Breast epithelium (tissue), 4 donors: ENCODE data around the gene SURF6. TPM values are rescaled to one million over a fixed set of nuclear protein-coding genes. Genes with fewer than 3 reads are reported as not detected.
"Not testable (repeated sequence)": the region's sequence is repeated elsewhere in the genome, so short reads cannot be mapped to it uniquely, and the experiment has no call there.

ENCODE experiments used
- DNase-seq, 2 donors: peaks; one replicate each; pipeline ENCODE4 v3.0.0-alpha.2; 2019; ENCODE audit warnings: low spot score in 2 of 2
- H3K27ac ChIP-seq, 2 donors: fragments of 200-600 bp; sonication (generic) in 1 of 2; one replicate each; pipeline ENCODE4 v1.5.1; 2016 to 2019; ENCODE audit warnings: mild to moderate bottlenecking in 1 of 2
- H3K27me3 ChIP-seq, 2 donors: fragments of 200-600 bp; sonication (generic) in 1 of 2; one replicate each; pipeline versions ENCODE4 v1.5.1 to v1.6.0; 2017 to 2019; ENCODE audit warnings: control low read depth in 1 of 2, mild to moderate bottlenecking in 1 of 2
- H3K36me3 ChIP-seq: fragments of 200-600 bp; one replicate; pipeline ENCODE4 v1.5.1; 2019
- H3K4me1 ChIP-seq, 2 donors: fragments of 200-600 bp; sonication (generic); one replicate each; pipeline ENCODE4 v1.5.1; 2016 to 2019; ENCODE audit warnings: control low read depth in 1 of 2
- H3K4me3 ChIP-seq, 3 donors: fragments of 200-600 bp; sonication (generic); 1 replicate in 2 of 3; 2 replicates in 1 of 3; pipeline ENCODE4 v1.5.1; 2016 to 2019; ENCODE audit warnings: mild to moderate bottlenecking in 3 of 3, moderate library complexity in 2 of 3
- H3K9me3 ChIP-seq, 2 donors: fragments of 200-600 bp; sonication (generic) in 1 of 2; one replicate each; pipeline ENCODE4 v1.5.1; 2016 to 2019; ENCODE audit warnings: control low read depth in 1 of 2
- POLR2A ChIP-seq: fragments of 450-650 bp; IDR thresholded peaks from one replicate; pipeline ENCODE4 v1.6.1; 2016; ENCODE audit warnings: antibody characterized with exemption, mild to moderate bottlenecking, moderate library complexity
- POLR2AphosphoS5 ChIP-seq, 3 donors: sonication (generic); formaldehyde crosslinking; IDR thresholded peaks; one replicate each; pipeline ENCODE4 v1.6.1; 2017; ENCODE audit warnings: antibody characterized with exemption in 3 of 3
- intact Hi-C: fragments of 100-400 bp; cut with DNase I; formaldehyde crosslinking; loops from one replicate; pipeline ENCODE4 v1.15.1; 2023; ENCODE audit warnings: low total_unique reads
- total RNA-seq, 3 donors: library from RNA; depleted of rRNA; stranded (reverse); fragments of >200 nt; gene quantifications; one replicate each; pipeline ENCODE4 v1.1.0, GENCODE V29; 2016
- TF ChIP-seq, protein P1 (sequence below), 3 donors: fragments of 450-650 bp; IDR thresholded peaks; one replicate each; pipeline ENCODE4 v1.5.1; 2016 to 2017; ENCODE audit warnings: antibody characterized with exemption in 3 of 3, mild to moderate bottlenecking in 3 of 3, moderate library complexity in 3 of 3

Gene SURF6
- total RNA-seq, 3 donors from 2014 or later, result 12.8 to 29.0 (median 23.3) TPM

DNA sequence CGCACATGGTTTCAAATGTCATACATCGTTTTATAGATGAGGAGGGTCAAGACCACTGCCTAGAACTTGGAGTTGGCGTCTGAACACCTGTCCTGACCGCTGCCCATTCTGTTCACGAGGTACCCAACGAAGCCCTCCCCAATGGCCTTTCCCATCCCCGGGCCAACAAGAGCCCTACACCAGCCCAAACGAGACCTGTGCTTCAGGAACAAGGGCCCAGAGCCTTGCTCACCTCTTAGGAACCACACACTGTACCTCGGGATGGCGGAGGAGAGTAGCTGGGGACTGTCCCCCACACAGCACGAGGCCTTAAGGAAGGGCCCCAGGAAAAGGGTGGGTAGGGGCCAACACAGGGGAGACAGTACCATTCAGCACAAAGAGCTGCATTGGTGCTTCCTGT, 3.0 kb downstream of the SURF6 start:
- H3K4me1 ChIP-seq, result peaks cover 0 to 12% of the 10 kb centered on the region in 2 donors
- intact Hi-C loops, result no loop called here
- no peak overlapping the region for H3K4me3 ChIP-seq
- no peaks in the 10 kb centered on the region for H3K9me3 ChIP-seq
- H3K27me3 ChIP-seq, result no peaks in the 10 kb centered on the region
- no peak overlapping the region for H3K27ac ChIP-seq
- TF ChIP-seq, protein P1, sequence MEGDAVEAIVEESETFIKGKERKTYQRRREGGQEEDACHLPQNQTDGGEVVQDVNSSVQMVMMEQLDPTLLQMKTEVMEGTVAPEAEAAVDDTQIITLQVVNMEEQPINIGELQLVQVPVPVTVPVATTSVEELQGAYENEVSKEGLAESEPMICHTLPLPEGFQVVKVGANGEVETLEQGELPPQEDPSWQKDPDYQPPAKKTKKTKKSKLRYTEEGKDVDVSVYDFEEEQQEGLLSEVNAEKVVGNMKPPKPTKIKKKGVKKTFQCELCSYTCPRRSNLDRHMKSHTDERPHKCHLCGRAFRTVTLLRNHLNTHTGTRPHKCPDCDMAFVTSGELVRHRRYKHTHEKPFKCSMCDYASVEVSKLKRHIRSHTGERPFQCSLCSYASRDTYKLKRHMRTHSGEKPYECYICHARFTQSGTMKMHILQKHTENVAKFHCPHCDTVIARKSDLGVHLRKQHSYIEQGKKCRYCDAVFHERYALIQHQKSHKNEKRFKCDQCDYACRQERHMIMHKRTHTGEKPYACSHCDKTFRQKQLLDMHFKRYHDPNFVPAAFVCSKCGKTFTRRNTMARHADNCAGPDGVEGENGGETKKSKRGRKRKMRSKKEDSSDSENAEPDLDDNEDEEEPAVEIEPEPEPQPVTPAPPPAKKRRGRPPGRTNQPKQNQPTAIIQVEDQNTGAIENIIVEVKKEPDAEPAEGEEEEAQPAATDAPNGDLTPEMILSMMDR (IDR thresholded peaks at IDR 0.05), result no peak
- TF ChIP-seq POLR2A, result no peak
- TF ChIP-seq POLR2AphosphoS5 (IDR thresholded peaks at IDR 0.05), result no peak
- H3K36me3 ChIP-seq, result peaks cover 9% of the 10 kb centered on the region
- no peak for DNase-seq

DNA sequence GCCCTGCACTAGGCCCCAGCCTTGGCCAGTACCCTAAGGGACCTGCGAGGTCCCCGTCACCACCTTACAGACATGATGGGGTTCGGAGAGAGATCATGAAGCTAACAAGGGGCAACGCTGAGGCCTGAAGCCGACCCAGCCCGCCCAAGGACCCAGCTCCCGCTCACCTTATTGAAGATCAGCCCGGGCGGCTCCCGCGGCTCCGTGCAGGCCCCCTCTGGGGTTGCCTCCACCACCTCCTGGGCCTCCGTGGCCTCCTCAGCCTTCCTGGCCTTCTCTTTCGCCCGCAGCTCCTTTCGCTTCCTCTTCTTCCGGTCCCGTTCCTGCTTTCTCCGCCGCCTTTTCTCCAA, 3.6 kb downstream of the SURF6 start:
- Histone ChIP-seq H3K36me3 (peaks cover 9% of the 10 kb centered on the region), H3K4me1 (peaks cover 0 to 12% of the 10 kb centered on the region in 2 donors), H3K27ac (no peak overlapping the region), H3K27me3 (no peaks in the 10 kb centered on the region), H3K4me3 (no peak overlapping the region), H3K9me3 (no peaks in the 10 kb centered on the region)
- no peak for DNase-seq
- intact Hi-C loops, result no loop called here
- TF ChIP-seq POLR2A (no peak), POLR2AphosphoS5 (IDR thresholded peaks at IDR 0.05) (no peak)
- TF ChIP-seq, protein P1 (IDR thresholded peaks at IDR 0.05), result no peak

DNA sequence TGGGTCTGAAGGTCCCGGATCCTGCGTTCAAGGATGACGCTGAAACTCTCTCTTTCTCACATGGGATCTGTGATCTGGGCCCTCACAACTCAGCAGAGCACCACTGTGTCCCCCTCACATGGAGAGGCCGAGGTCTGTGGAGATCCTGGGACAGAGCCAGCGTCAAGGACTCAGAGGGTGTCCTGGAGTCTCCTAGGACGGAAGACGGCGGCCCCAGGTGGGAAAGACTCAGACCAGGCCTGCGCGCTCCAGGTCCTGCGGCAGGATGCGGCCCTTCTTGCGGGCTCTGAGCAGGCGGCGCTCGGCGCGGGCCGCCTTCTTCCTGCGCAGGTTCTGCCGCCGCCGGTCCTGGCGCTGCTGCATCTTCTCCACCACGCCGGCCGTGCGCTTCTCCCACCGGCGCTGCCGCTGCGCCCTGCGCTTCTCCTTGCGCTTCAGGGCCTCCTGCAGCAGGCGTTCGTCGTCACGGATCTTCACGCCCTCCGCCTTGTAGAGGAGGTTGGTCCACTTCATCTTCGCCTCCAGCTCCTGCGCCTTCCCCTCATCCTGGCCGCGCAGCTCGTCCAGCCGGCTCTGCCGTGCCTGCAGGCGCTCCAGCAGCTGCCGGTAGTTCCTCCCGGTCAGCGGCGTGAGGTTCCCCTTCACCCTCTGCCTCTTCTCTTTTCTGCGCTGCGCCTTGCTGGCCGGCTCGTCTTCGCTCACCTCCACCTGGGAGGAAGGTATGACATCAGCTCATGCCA, 4.2 kb downstream of the SURF6 start:
- peaks cover 9% of the 10 kb centered on the region for H3K36me3 ChIP-seq
- no peak for TF ChIP-seq POLR2AphosphoS5 (IDR thresholded peaks at IDR 0.05)
- no peaks in the 10 kb centered on the region for H3K27me3 ChIP-seq
- H3K4me1 ChIP-seq, result peaks cover 0 to 12% of the 10 kb centered on the region in 2 donors
- no peak for DNase-seq
- H3K9me3 ChIP-seq, result no peaks in the 10 kb centered on the region
- intact Hi-C loops, result no loop called here
- H3K4me3 ChIP-seq, result no peak overlapping the region
- no peak overlapping the region for H3K27ac ChIP-seq

DNA sequence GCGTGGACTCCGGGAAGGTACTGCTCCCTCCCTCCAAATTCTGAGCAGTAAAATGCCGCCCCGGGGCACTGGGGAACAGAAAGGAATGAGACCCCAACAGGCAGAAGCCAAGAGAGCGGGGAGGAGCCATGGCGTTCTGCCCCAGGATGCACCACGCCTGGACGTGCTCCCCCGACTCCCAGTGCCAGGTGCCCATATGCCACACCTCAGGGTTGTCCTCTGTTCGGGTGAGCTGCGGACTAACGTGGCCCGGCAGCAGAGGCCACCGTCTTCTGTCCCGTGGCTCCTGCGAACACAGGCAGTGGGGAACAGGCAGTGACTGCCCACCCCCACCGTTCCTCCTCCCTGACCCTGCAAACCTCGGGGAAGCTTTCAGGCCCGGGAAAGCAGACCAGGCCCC, 4.8 kb downstream of the SURF6 start:
- intact Hi-C loops, result no loop called here
- H3K36me3 ChIP-seq, result peaks cover 9% of the 10 kb centered on the region
- no peak for TF ChIP-seq POLR2A
- TF ChIP-seq, protein P1 (IDR thresholded peaks at IDR 0.05), result no peak
- TF ChIP-seq POLR2AphosphoS5 (IDR thresholded peaks at IDR 0.05), result no peak

DNA sequence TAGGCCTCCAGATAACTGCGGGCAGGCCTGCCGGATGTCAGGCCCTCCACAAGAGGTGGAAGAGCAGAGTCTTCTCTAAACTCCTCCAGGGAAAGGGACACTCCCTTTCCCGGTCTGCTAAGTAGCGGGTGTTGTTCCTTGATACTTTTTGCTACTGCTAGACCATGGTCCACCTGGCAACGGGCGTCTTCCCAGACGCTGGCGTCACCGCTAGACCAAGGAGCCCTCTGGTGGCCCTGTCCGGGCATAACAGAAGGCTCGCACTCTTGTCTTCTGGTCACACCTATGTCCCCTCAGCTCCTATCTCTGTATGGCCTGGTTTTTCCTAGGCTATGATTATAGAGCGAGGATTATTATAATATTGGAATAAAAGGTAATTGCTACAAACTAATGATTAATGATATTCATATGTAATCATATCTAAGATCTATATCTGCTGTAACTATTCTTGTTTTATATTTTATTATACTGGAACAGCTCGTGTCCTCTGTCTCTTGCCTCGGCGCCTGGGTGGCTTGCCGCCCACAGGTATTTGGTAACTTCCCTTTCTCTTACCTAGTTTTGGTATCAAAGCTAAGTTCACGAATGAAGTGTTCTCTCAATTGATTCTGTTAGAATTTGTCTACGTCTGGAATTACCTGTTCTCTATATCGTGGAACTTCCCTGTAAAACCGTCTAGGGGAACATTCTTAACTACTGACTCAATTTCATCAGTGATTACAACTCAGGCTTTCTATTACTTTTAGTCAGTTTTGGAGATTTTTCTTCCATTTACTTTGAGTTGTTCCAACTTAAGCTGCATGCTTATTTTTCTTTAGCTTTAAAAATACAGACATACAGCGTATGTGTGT, 6.5 kb downstream of the SURF6 start:
- H3K27me3 ChIP-seq, intact Hi-C loops, H3K4me1 ChIP-seq, H3K27ac ChIP-seq, H3K4me3 ChIP-seq, H3K36me3 ChIP-seq, H3K9me3 ChIP-seq, DNase-seq: not testable (repeated sequence)
- TF ChIP-seq, protein P1 (IDR thresholded peaks at IDR 0.05), result peak in 2 of 3 donors; percentile 42 to 48

More for the DNA sequence above, 4.8 kb downstream of the SURF6 start:
- no peak overlapping the region for H3K4me3 ChIP-seq
- H3K27ac ChIP-seq, result no peak overlapping the region
- H3K4me1 ChIP-seq, result peaks cover 0 to 12% of the 10 kb centered on the region in 2 donors
- no peaks in the 10 kb centered on the region for H3K27me3 ChIP-seq
- no peak for DNase-seq
- no peaks in the 10 kb centered on the region for H3K9me3 ChIP-seq
